WERI-Rb-1 (cell line): ENCODE data around the gene CNN3.

Experiments
- DNase-seq: peaks from one replicate; pipeline ENCODE4 v3.0.0-alpha.2; 2020
- H3K27ac ChIP-seq: fragments of 250-450 bp; sonication (Bioruptor Pico); 2 replicates; pipeline ENCODE4 v1.5.1; 2020; ENCODE audit warnings: mild to moderate bottlenecking, moderate library complexity
- H3K27me3 ChIP-seq: fragments of 250-450 bp; sonication (Bioruptor Pico); 2 replicates; pipeline ENCODE4 v1.5.1; 2021; ENCODE audit warnings: mild to moderate bottlenecking, low read depth, moderate library complexity; ENCODE audit not compliant: insufficient read depth, severe bottlenecking
- H3K36me3 ChIP-seq: fragments of 250-450 bp; sonication (Bioruptor Pico); 2 replicates; pipeline ENCODE4 v1.5.1; 2020; ENCODE audit warnings: mild to moderate bottlenecking, moderate library complexity
- H3K4me3 ChIP-seq: 2 replicates; pipeline ENCODE4 v1.5.1; 2011; ENCODE audit warnings: low read depth, mild to moderate bottlenecking, control low read depth, low read length
- H3K9me3 ChIP-seq: fragments of 250-450 bp; sonication (Bioruptor Pico); 2 replicates; pipeline ENCODE4 v1.5.1; 2021; ENCODE audit warnings: mild to moderate bottlenecking, moderate library complexity; ENCODE audit not compliant: severe bottlenecking
- CTCF ChIP-seq: IDR thresholded peaks from 2 replicates; pipeline ENCODE4 v1.5.1; 2011; ENCODE audit warnings: low read depth, mild to moderate bottlenecking, control low read depth, inconsistent platforms, low read length

Gene CNN3

GRCh38 chr1:94887603-94888171, 39.2 kb downstream of the CNN3 start:
- Histone ChIP-seq H3K9me3 (no peaks in the 10 kb centered on the region), H3K36me3 (peaks cover 4% of the 10 kb centered on the region), H3K4me3 (no peak overlapping the region), H3K27me3 (no peaks in the 10 kb centered on the region), H3K27ac (no peak overlapping the region)
- no peak for DNase-seq
- no peak for TF ChIP-seq CTCF

- Histone ChIP-seq H3K27ac (no peak overlapping the region), H3K4me3 (no peak overlapping the region), H3K9me3 (no peaks in the 10 kb centered on the region), H3K36me3 (no peaks in the 10 kb centered on the region; the same call in 1 of the 2 replicates), H3K27me3 (no peaks in the 10 kb centered on the region)
- no peak for TF ChIP-seq CTCF
- DNase-seq, result no peak
These were observed 39.8 kb downstream of the CNN3 start for GRCh38 chr1:94887106-94887505.

GRCh38 chr1:94886361-94886760, 40.5 kb downstream of the CNN3 start:
- Histone ChIP-seq H3K4me3 (no peak overlapping the region), H3K9me3 (no peaks in the 10 kb centered on the region), H3K36me3 (no peaks in the 10 kb centered on the region), H3K27ac (no peak overlapping the region), H3K27me3 (no peaks in the 10 kb centered on the region)
- no peak for TF ChIP-seq CTCF
- DNase-seq, result no peak

- H3K9me3 ChIP-seq, result no peaks in the 10 kb centered on the region
- no peak for TF ChIP-seq CTCF
- H3K36me3 ChIP-seq, result no peaks in the 10 kb centered on the region
- DNase-seq, result no peak
- H3K27ac ChIP-seq, result no peak overlapping the region
- no peaks in the 10 kb centered on the region for H3K27me3 ChIP-seq
- no peak overlapping the region for H3K4me3 ChIP-seq
These were observed 42.4 kb downstream of the CNN3 start for GRCh38 chr1:94884507-94884906.

GRCh38 chr1:94884106-94884505, 42.8 kb downstream of the CNN3 start:
- H3K9me3 ChIP-seq, result no peaks in the 10 kb centered on the region
- H3K36me3 ChIP-seq, result no peaks in the 10 kb centered on the region
- DNase-seq, result no peak
- no peaks in the 10 kb centered on the region for H3K27me3 ChIP-seq
- no peak overlapping the region for H3K4me3 ChIP-seq
- H3K27ac ChIP-seq, result no peak overlapping the region
- TF ChIP-seq CTCF, result no peak

GRCh38 chr1:94883691-94884090, 43.2 kb downstream of the CNN3 start:
- H3K4me3 ChIP-seq, result no peak overlapping the region
- no peaks in the 10 kb centered on the region for H3K9me3 ChIP-seq
- no peak overlapping the region for H3K27ac ChIP-seq
- no peaks in the 10 kb centered on the region for H3K36me3 ChIP-seq
- H3K27me3 ChIP-seq, result no peaks in the 10 kb centered on the region
- DNase-seq, result no peak
- TF ChIP-seq CTCF, result no peak
